ENCODE results near the gene ANXA11. TPM values are rescaled to one million over a fixed set of nuclear protein-coding genes. Genes with fewer than 3 reads are reported as not detected.
A peak's percentile ranks its signal among the peaks of the same experiment; 100 is the strongest.

Gene ANXA11
- total RNA-seq, 1 experiment from 2014 or later = 327 TPM

- intact Hi-C loops (cut with micrococcal nuclease; ENCODE audit: unreplicated experiment) = loop anchor here (1.0 to 5.0 kb wide), 3 partner anchors 9 to 128 kb away; partner anchors contain the start of gene TMEM254
- H3K9me3 Mint-ChIP-seq (ENCODE audit: unreplicated experiment) = no peaks in the 10 kb centered on the region
- H3K9me3 ChIP-seq = no peaks in the 10 kb centered on the region
- POLR2A ChIA-PET = interaction anchor here (0.7 to 1.0 kb wide), 3 partner anchors 8 to 123 kb away, joined by 4 to 8 read pairs (median 6); no protein-coding TSS in a partner anchor
- CTCF ChIA-PET = interaction anchor here (1.0 to 1.5 kb wide), 2 partner anchors 8 to 61 kb away, joined by 3 to 7 read pairs; no protein-coding TSS in a partner anchor
- H3K4me3 Mint-ChIP-seq (ENCODE audit: unreplicated experiment) = peak overlapping the region; percentile 78
- H3K36me3 Mint-ChIP-seq (ENCODE audit: insufficient read depth, unreplicated experiment) = peaks cover 50% of the 10 kb centered on the region
- H3K4me1 Mint-ChIP-seq (ENCODE audit: low read depth, unreplicated experiment) = peaks cover 58% of the 10 kb centered on the region
- peak overlapping the region; percentile 100 for H3K27ac Mint-ChIP-seq (ENCODE audit: unreplicated experiment)
- H3K4me3 ChIP-seq (ENCODE audit: low read depth, low read length) = peak overlapping the region; percentile 84
- H3K36me3 ChIP-seq (ENCODE audit: control insufficient read depth, insufficient read depth, low read length) = no peaks in the 10 kb centered on the region; the same call in 1 of the 2 replicates
- TF ChIP-seq CTCF (IDR thresholded peaks at IDR 0.05; ENCODE audit: insufficient read depth in 1 of 2, low read depth in 1 of 2, low read length in 1 of 2, severe bottlenecking in 1 of 2, unreplicated experiment in 1 of 2) = no peak
- DNase-seq = peak in 1 of 2 experiments; percentile 44
- BruUV-seq (replicated peaks) = no TSS peak
- no peaks in the 10 kb centered on the region for H3K27me3 ChIP-seq (replicated peaks; ENCODE audit: control insufficient read depth, insufficient read depth, low read length)
- H3K4me1 ChIP-seq = peaks cover 51% of the 10 kb centered on the region
- H3K27me3 Mint-ChIP-seq (ENCODE audit: insufficient read depth, unreplicated experiment) = no peaks in the 10 kb centered on the region
Measured at GRCh38 chr10:80204677-80205476, 460 bp downstream of the ANXA11 start.

GRCh38 chr10:80203835-80204676 lies 1.3 kb downstream of the ANXA11 start:
- H3K36me3 Mint-ChIP-seq (ENCODE audit: insufficient read depth, unreplicated experiment) = peaks cover 48% of the 10 kb centered on the region
- CTCF ChIA-PET = interaction anchor here (0.7 to 1.5 kb wide), 4 partner anchors 9 to 60 kb away, joined by 3 to 7 read pairs (median 4); no protein-coding TSS in a partner anchor
- intact Hi-C loops (cut with micrococcal nuclease; ENCODE audit: unreplicated experiment) = loop anchor here (1.0 kb wide), 1 partner anchor 8 kb away; no protein-coding TSS in a partner anchor
- Histone ChIP-seq H3K27me3 (replicated peaks; ENCODE audit: control insufficient read depth, insufficient read depth, low read length) (no peaks in the 10 kb centered on the region), H3K36me3 (ENCODE audit: control insufficient read depth, insufficient read depth, low read length) (no peaks in the 10 kb centered on the region; the same call in 1 of the 2 replicates), H3K9me3 (no peaks in the 10 kb centered on the region), H3K4me3 (ENCODE audit: low read depth, low read length) (peak overlapping the region; percentile 84), H3K4me1 (peaks cover 52% of the 10 kb centered on the region)
- TF ChIP-seq CTCF (IDR thresholded peaks at IDR 0.05; ENCODE audit: insufficient read depth in 1 of 2, low read depth in 1 of 2, low read length in 1 of 2, severe bottlenecking in 1 of 2, unreplicated experiment in 1 of 2) = no peak
- H3K27me3 Mint-ChIP-seq (ENCODE audit: insufficient read depth, unreplicated experiment) = no peaks in the 10 kb centered on the region
- DNase-seq = peak; percentile 74
- peaks cover 54% of the 10 kb centered on the region for H3K4me1 Mint-ChIP-seq (ENCODE audit: low read depth, unreplicated experiment)
- H3K27ac Mint-ChIP-seq (ENCODE audit: unreplicated experiment) = peak overlapping the region; percentile 94
- TSS peak; percentile 16 for BruUV-seq (replicated peaks)
- no peaks in the 10 kb centered on the region for H3K9me3 Mint-ChIP-seq (ENCODE audit: unreplicated experiment)
- H3K4me3 Mint-ChIP-seq (ENCODE audit: unreplicated experiment) = peak overlapping the region; percentile 78
- POLR2A ChIA-PET = interaction anchor here (0.5 to 1.0 kb wide), 2 partner anchors 60 to 204 kb away, joined by 3 to 4 read pairs; partner anchors contain the start of gene PRXL2A
